Type B pancreatic cell (in vitro differentiated cells): ENCODE measurements around the gene PPP1R13B. TPM values are rescaled to one million over a fixed set of nuclear protein-coding genes. Genes with fewer than 3 reads are reported as not detected.

Experiments
- DNase-seq: peaks from one replicate; pipeline ENCODE4 v3.0.0; 2021; ENCODE audit warnings: mixed read lengths; ENCODE audit not compliant: unreplicated experiment; ENCODE audit errors: extremely low spot score
- H3K27ac Mint-ChIP-seq: 2 replicates; pipeline ENCODE4 v1.8.0; 2021; ENCODE audit warnings: mild to moderate bottlenecking, mixed read lengths
- H3K27me3 Mint-ChIP-seq: 2 replicates; pipeline ENCODE4 v1.8.0; 2021; ENCODE audit warnings: mixed read lengths
- H3K36me3 Mint-ChIP-seq: 2 replicates; pipeline ENCODE4 v1.8.0; 2021; ENCODE audit warnings: mixed read lengths
- H3K4me1 Mint-ChIP-seq: one replicate; pipeline ENCODE4 v1.8.0; 2021; ENCODE audit warnings: mixed read lengths; ENCODE audit not compliant: unreplicated experiment
- H3K4me3 Mint-ChIP-seq: 2 replicates; pipeline ENCODE4 v1.8.0; 2021; ENCODE audit warnings: mild to moderate bottlenecking, mixed read lengths
- H3K9me3 Mint-ChIP-seq: 2 replicates; pipeline ENCODE4 v1.8.0; 2021; ENCODE audit warnings: mixed read lengths
- total RNA-seq: library from RNA; stranded (reverse); gene quantifications from 2 replicates; pipeline ENCODE4 v1.2.1, GENCODE V29; 2021; ENCODE audit warnings: low replicate concordance
- TF ChIP-seq, protein P1 (sequence below): fragments of 200-600 bp; sonication (generic); conservative IDR thresholded peaks from 2 replicates; pipeline ENCODE4 v1.5.0; 2021; ENCODE audit warnings: antibody characterized with exemption, mild to moderate bottlenecking

PPP1R13B gene
- total RNA-seq, 1 donor from 2014 or later = 20.4 TPM

DNA sequence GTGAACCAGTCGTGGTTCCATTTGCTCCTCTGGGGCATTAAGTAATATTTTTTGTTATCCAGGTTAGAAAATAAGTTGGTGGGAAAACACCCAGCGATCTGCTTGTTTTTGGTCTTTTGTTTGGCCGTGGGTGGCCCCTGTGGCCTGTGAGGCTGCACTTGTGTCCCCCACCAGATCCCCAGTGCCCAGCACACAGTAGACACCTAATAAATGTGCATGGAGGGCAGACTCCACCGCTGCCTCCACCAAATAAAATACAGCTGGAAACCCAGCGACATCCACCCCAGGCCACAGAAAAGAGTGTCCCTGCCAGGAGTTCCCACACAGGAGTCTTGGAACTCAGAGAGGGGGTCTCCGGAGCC, 8.3 kb upstream of the PPP1R13B start:
- Mint-ChIP-seq H3K27ac (peak overlapping the region; percentile 87), H3K27me3 (no peaks in the 10 kb centered on the region), H3K9me3 (no peaks in the 10 kb centered on the region), H3K4me1 (peaks cover 29% of the 10 kb centered on the region), H3K4me3 (no peak overlapping the region), H3K36me3 (no peaks in the 10 kb centered on the region)
- TF ChIP-seq, protein P1, sequence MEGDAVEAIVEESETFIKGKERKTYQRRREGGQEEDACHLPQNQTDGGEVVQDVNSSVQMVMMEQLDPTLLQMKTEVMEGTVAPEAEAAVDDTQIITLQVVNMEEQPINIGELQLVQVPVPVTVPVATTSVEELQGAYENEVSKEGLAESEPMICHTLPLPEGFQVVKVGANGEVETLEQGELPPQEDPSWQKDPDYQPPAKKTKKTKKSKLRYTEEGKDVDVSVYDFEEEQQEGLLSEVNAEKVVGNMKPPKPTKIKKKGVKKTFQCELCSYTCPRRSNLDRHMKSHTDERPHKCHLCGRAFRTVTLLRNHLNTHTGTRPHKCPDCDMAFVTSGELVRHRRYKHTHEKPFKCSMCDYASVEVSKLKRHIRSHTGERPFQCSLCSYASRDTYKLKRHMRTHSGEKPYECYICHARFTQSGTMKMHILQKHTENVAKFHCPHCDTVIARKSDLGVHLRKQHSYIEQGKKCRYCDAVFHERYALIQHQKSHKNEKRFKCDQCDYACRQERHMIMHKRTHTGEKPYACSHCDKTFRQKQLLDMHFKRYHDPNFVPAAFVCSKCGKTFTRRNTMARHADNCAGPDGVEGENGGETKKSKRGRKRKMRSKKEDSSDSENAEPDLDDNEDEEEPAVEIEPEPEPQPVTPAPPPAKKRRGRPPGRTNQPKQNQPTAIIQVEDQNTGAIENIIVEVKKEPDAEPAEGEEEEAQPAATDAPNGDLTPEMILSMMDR = no peak
- DNase-seq = no peak

GRCh38 chr14:103854822-103855733, 7.7 kb upstream of the PPP1R13B start:
- Mint-ChIP-seq H3K27me3 (no peaks in the 10 kb centered on the region), H3K27ac (peak overlapping the region; percentile 87), H3K4me3 (peak overlapping the region; percentile 70), H3K36me3 (no peaks in the 10 kb centered on the region), H3K4me1 (peaks cover 29% of the 10 kb centered on the region), H3K9me3 (no peaks in the 10 kb centered on the region)
- DNase-seq = no peak
- TF ChIP-seq, protein P1 = no peak

- H3K4me1 Mint-ChIP-seq = peaks cover 29% of the 10 kb centered on the region
- no peaks in the 10 kb centered on the region for H3K9me3 Mint-ChIP-seq
- H3K36me3 Mint-ChIP-seq = no peaks in the 10 kb centered on the region
- H3K4me3 Mint-ChIP-seq = peak overlapping the region; percentile 70
- H3K27ac Mint-ChIP-seq = peak overlapping the region; percentile 84
- TF ChIP-seq, protein P1 = no peak
- DNase-seq = no peak
- H3K27me3 Mint-ChIP-seq = no peaks in the 10 kb centered on the region
Observed at GRCh38 chr14:103854017-103854808, 6.8 kb upstream of the PPP1R13B start.

DNA sequence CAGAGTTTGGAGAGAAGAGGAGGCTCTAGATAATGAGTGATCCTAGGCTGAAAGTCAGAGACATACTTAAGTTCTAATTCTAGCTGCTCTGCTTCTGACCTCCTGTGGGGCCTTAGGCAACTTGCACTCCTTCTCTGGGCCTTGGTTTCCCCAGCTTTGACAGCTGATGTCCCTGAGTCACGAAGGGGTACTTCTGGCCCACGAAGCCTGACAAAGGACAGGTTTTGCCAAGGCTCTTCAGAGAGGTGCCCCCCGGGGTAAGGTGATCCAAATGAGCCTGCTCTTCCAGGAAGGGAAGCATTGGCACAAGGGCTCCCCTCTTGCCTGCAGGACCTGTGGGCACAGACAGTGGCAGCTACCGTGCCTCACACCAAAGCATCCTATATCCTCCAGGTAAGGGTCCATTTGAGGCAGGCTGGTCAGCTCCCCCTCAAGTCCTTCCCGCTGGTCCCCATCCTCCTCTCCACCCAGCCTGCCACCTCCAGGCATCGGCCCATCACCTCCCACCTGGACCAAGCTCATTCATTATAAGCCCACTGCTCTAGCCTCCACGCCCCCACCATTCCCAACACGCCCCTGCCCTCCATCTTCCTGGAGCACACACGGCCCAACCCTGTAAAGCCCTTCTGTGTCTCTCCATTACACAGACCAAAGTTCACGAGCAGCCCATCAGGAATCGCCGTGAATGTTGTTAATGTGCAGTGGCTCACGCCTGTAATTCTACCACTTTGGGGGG, 1.9 kb upstream of the PPP1R13B start:
- Mint-ChIP-seq H3K36me3 (no peaks in the 10 kb centered on the region), H3K27me3 (peaks cover 20% of the 10 kb centered on the region), H3K27ac (peak overlapping the region; percentile 89), H3K4me1 (peaks cover 15% of the 10 kb centered on the region), H3K4me3 (peak overlapping the region; percentile 85), H3K9me3 (no peaks in the 10 kb centered on the region)
- DNase-seq = no peak
- TF ChIP-seq, protein P1 = no peak

DNA sequence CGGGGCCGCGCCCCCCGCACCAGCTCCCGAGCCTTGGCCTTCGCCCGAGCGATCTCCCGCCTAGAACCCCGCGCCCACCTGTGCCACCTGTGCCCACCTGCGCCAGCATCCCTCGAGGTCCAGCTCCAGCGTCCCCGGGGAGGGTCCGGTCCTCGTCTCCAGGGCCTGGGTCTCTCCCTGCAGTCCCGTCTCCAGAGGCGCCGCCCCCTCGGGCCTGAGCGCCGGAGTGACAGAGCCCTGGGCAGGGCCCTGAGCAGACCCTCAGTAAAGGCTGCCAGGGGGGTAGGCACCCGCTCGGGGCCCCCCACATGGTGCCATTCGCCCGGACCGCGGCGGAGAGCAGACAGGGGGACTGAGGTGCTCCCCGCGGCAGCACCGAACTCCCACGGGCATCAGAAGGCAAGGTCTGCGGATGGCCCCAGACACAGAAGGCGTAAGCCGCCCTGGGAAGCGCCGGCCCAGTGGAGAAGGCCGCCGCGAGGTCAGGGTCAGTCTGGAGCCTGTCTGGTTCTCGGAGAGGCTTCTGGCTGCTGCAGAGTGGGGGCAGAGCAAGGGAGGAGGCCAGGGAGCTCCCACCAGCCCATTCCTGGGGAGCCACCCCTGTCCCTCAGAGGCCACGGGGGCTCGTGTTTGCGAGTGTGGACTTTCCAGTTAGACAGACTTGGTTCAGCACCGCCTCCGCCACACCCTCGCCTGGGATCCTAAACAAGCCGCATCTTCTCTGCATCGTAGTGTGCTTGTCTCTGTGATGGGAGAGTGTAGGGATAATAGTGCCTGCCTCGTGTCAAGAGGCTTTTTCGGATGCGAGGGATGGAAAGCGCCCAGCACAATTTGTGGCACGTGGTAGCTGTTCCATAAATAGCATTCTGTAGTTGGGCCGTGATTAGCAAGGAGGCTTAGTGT, 1.1 kb upstream of the PPP1R13B start:
- H3K27me3 Mint-ChIP-seq = peaks cover 23% of the 10 kb centered on the region
- TF ChIP-seq, protein P1 = no peak
- peak overlapping the region; percentile 85 for H3K4me3 Mint-ChIP-seq
- DNase-seq = no peak
- peak overlapping the region; percentile 89 for H3K27ac Mint-ChIP-seq
- H3K4me1 Mint-ChIP-seq = peaks cover 8% of the 10 kb centered on the region
- no peaks in the 10 kb centered on the region for H3K9me3 Mint-ChIP-seq
- no peaks in the 10 kb centered on the region for H3K36me3 Mint-ChIP-seq
